ENCODE measurements around the gene CLEC1B.

CLEC1B gene

GRCh38 chr12:9999016-9999415 lies at the start of gene CLEC1B:
Gene CLEC1B (minus strand): TSS chr12:9999121. CDS start chr12:9999100, 21 bp downstream.
- no peak for TF ChIP-seq CTCF (IDR thresholded peaks at IDR 0.05; ENCODE audit: insufficient read depth, low read length, missing control alignments)
- no peak within 1 kb of the TSS for H3K4me3 ChIP-seq (ENCODE audit: low read depth, low read length)
- CTCF ChIA-PET, result interaction anchor here (4.9 kb wide), 1 partner anchor 11 kb away, joined by 27 read pairs; the partner anchor contains the start of gene CLEC12B
- no peak for DNase-seq (ENCODE audit: low read depth, low spot score)
- POLR2A ChIA-PET, result no interaction called here

- no peak overlapping the region for H3K4me3 ChIP-seq (ENCODE audit: low read depth, low read length)
- TF ChIP-seq CTCF (IDR thresholded peaks at IDR 0.05; ENCODE audit: insufficient read depth, low read length, missing control alignments), result no peak
- CTCF ChIA-PET, result interaction anchor here (0.9 kb wide), 1 partner anchor 10 kb away, joined by 3 read pairs; no protein-coding TSS in a partner anchor
- POLR2A ChIA-PET, result no interaction called here
- DNase-seq (ENCODE audit: low read depth, low spot score), result no peak
These were observed 49.6 kb upstream of the CLEC1B start for GRCh38 chr12:10048526-10048925.

GRCh38 chr12:10042167-10042566 lies 43.2 kb upstream of the CLEC1B start:
- CTCF ChIA-PET, result interaction anchor here (1.4 to 1.6 kb wide), 2 partner anchors 10 to 98 kb away, joined by 3 read pairs; no protein-coding TSS in a partner anchor
- TF ChIP-seq CTCF (IDR thresholded peaks at IDR 0.05; ENCODE audit: insufficient read depth, low read length, missing control alignments), result no peak
- H3K4me3 ChIP-seq (ENCODE audit: low read depth, low read length), result no peak overlapping the region
- POLR2A ChIA-PET, result no interaction called here
- no peak for DNase-seq (ENCODE audit: low read depth, low spot score)

GRCh38 chr12:10033783-10034545 lies 35.0 kb upstream of the CLEC1B start:
- peak; percentile 26 for TF ChIP-seq CTCF (IDR thresholded peaks at IDR 0.05; ENCODE audit: insufficient read depth, low read length, missing control alignments)
- ChIA-PET POLR2A (no interaction called here), CTCF (interaction anchor here (0.8 to 3.6 kb wide), 9 partner anchors 10 to 201 kb away, joined by 3 to 28 read pairs (median 4); partner anchors contain the start of gene CLEC12B)
- no peak overlapping the region for H3K4me3 ChIP-seq (ENCODE audit: low read depth, low read length)
- no peak for DNase-seq (ENCODE audit: low read depth, low spot score)

GRCh38 chr12:10031771-10032175 lies 32.9 kb upstream of the CLEC1B start:
- no peak for TF ChIP-seq CTCF (IDR thresholded peaks at IDR 0.05; ENCODE audit: insufficient read depth, low read length, missing control alignments)
- ChIA-PET CTCF (interaction anchor here (0.7 to 1.9 kb wide), 6 partner anchors 22 to 282 kb away, joined by 3 to 14 read pairs (median 3); partner anchors contain the start of gene CLEC12B), POLR2A (no interaction called here)
- DNase-seq (ENCODE audit: low read depth, low spot score), result peak; percentile 77
- no peak overlapping the region for H3K4me3 ChIP-seq (ENCODE audit: low read depth, low read length)

- no peak overlapping the region for H3K4me3 ChIP-seq (ENCODE audit: low read depth, low read length)
- DNase-seq (ENCODE audit: low read depth, low spot score), result no peak
- no peak for TF ChIP-seq CTCF (IDR thresholded peaks at IDR 0.05; ENCODE audit: insufficient read depth, low read length, missing control alignments)
- CTCF ChIA-PET, result interaction anchor here (0.7 to 1.9 kb wide), 6 partner anchors 21 to 281 kb away, joined by 3 to 14 read pairs (median 4); partner anchors contain the start of gene CLEC12B
- POLR2A ChIA-PET, result no interaction called here
These were observed 32.4 kb upstream of the CLEC1B start for GRCh38 chr12:10031321-10031720.
